IPS DF 19.7 (cell line): ENCODE results near the gene PBX4.
"Not testable (repeated sequence)": the region's sequence is repeated elsewhere in the genome, so short reads cannot be mapped to it uniquely, and the experiment has no call there.

Source experiments
- DNase-seq: peaks from one replicate; pipeline ENCODE4 v3.0.0-alpha.2; 2013; ENCODE audit warnings: low read depth, low spot score

PBX4 gene

DNA sequence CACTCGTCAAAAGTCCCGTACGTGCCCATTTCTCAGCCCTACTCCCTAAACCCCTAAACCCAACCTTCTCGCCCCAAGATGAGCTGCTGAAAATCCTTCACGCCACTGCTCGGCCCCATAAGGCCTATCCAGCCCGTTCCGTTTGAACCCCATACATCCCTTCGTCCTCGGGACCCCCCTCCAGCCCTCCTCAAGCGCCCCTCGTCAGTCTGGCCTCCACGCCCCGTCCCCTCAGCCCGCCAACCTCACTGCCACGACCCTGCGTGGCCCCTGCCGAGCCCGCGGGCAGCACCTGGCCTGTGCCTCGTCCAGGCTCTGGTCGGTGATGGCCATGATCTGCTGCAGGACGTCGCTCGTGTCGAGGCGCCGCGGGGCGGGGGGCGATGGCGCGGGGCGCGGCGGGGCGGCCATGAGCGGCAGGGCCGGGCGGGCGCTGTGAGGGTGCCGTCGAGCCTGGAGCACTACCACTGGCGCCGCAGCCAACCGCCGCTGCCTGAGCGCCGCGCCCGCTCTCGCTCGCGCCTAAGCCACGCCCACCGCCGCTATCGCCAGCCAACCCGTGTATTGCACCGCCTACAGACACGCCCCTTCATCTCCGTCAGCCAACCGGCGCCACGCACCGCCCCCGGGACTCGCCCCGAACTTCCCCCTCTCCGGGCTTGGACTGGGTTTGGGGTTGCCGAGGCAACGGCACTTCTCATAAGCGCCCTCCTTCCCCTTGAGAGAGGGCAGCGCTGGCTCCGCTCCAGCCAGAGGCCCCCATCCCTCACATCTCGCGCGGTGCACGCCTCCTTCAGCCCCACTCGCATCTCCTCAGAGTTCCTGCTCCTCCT is at the start of gene PBX4:
Gene PBX4 (minus strand): TSS at position 469 of the 833 bp plus-strand sequence. CDS start 58 bp downstream, at position 411.
- DNase-seq = peak; percentile 86

DNA sequence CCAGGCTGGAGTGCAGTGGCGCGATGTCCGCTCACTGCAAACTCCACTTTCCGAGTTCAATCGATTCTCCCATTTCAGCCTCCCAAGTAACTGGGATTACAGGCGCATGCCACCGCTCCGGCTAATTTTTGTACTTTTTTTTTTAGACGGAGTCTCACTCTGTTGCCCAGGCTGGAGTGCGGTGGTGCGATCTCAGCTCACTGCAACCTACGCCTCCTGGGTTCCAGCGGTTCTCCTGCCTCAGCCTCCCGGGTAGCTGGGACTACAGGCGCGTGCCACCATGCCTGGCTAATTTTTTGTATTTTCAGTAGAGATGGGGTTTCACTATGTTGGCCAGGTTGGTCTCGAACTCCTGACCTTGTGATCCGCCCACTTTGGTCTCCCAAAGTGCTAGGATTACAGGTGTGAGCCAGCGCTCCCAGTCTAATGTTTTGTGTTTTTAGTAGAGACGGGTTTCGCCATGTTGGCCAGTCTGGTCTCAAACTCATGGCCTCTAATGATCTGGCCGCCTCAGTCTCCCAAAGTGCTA is 47.0 kb upstream of the PBX4 start:
- DNase-seq = not testable (repeated sequence)

- peak; percentile 89 for DNase-seq
These were observed 45.0 kb upstream of the PBX4 start, which contains the start of gene ATP13A1 for GRCh38 chr19:19663256-19664120. Gene ATP13A1, minus strand, starts transcription at chr19:19663676. Its CDS starts 10 bp downstream, at chr19:19663666.

GRCh38 chr19:19662871-19663255 is 44.4 kb upstream of the PBX4 start:
- DNase-seq = no peak

GRCh38 chr19:19662344-19662743 is 43.9 kb upstream of the PBX4 start:
- no peak for DNase-seq

DNA sequence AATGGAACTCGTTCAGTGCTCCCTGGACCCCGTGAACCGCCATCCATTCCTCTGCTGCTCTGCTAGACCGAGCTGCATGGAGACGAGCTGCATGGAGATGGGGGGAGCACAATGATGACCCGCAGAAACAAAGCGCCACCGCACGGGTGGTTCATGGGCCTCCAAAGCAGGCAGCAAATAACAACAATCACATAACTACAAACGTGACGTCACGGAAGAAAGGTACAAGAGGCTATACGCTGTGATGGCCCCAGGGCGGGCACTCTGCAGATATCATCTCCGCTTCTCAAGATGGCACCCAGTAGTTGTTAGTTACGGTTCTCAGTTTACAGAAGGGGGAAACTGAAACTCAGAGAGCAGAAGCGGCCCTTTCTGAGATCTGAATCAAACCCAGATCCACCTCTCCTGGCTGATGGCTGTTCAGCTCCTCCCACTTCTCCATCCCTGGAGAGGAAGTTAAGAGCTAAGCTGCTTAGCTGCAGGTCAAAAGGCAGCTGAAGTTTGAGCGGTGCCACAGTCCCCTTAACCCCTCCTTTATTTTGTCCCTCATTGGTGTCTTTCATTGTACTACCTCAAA is 43.3 kb upstream of the PBX4 start:
- DNase-seq = no peak

- DNase-seq = no peak
These were observed 42.7 kb upstream of the PBX4 start for GRCh38 chr19:19661141-19661674.

GRCh38 chr19:19659646-19660245 is 41.3 kb upstream of the PBX4 start:
- DNase-seq = no peak

DNA sequence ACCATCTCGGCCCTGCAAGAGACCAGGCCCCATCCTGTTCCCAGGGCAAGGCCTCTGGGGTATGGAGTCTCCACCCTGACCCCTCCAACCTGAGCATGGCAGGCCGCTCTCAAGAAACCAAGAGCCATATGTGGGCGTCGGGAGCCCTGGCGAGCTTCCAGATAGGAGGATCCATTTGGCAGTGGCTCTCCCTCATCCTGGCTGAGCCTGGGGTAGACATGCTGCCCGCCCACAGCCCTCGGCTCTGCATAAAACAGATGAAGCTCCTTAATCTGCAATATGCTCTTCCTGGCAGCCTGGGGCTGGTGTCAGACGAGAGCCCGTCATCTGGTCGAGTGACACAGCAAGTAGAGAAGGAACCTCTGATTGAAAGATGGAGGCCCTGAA is 38.9 kb upstream of the PBX4 start:
- DNase-seq = no peak

GRCh38 chr19:19656451-19657396 is 38.2 kb upstream of the PBX4 start:
- no peak for DNase-seq

GRCh38 chr19:19655641-19656343 is 37.3 kb upstream of the PBX4 start:
- DNase-seq = no peak

- no peak for DNase-seq
These were observed 36.6 kb upstream of the PBX4 start for GRCh38 chr19:19655051-19655594.

GRCh38 chr19:19654441-19654840 is 36.0 kb upstream of the PBX4 start:
- no peak for DNase-seq

DNA sequence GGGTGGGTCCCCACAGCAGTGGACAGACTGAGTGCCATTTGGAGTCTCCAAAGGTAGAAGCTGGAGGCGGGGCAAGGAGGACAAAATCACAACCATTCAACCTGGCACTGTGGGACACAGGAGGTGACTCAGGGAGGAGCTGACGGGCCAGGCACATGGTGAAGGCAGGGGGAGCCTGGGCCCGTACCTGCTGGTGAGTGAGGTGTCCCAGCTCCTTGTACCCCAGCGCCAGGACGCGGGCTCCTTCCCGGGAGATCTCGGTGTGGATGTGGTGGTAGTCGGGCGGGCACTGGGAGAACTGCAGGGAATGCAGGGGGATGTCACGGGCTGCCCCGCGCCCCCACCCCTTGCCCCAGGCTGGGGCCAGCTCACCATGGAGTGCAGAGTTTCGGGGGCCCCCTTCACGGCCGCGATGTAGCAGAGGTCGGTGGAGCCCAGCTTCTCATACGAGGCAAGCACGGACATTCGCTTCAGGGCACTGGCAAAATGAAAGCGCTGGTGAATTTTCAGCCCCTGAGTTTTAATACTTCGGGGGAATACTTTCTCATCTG is 35.2 kb upstream of the PBX4 start:
- no peak for DNase-seq

DNA sequence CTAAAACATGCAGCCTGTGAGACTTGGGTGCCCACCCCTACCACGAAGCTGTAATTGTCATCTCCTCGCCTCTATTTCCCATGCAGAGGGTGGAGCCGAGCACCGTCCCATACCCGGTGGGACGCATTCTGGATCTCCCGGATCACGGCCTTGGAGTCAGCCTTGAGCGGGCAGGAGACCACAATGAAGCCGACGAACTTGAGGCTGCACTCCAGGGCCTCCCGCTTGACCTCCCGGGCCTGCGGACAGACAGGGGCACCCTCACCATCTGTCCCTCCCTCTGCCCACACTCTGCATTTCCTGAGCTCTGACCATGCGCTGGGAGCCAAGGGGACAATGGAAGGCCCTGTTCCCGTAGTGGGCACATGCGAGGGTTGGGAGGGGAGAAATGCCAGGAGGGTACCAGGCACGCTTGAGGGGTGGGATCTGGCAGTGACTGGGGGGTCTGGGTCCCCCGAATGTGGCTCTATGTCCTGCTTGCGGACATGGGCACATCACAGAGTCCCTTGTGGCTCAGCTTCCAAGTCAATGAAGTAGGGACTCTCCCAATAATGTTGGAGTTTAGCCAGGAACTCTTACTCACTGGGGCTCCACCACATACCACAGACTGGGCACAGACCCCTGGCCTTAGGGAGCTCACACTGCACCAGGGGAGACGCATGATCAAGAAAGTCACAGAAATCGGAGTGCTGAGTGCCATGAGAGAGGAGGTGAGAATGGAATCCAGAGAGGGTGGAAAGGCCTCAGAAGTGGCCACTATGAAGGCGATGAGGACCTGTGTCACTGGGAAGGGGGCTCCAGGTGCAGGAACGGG is 34.2 kb upstream of the PBX4 start:
- DNase-seq = no peak

DNA sequence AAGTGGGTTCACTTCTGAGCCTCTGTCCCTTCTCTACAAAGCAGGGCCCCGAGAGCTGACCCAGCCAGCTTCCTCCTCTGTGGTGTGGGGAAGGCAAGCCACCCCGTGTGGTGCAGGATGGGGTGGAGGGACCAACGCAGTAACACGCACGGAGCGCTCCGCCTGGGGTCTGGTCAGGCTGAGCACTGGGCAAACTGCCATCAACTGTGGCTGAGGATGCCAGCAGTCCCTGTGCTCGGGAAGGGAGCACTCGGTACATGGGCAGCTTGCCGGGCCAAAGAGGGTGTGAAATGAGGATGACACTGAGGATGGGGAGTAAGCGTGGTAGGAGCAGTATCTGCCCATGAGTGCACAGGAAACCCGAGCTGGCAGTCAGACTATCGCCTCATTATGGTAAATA is 32.6 kb upstream of the PBX4 start:
- no peak for DNase-seq

DNA sequence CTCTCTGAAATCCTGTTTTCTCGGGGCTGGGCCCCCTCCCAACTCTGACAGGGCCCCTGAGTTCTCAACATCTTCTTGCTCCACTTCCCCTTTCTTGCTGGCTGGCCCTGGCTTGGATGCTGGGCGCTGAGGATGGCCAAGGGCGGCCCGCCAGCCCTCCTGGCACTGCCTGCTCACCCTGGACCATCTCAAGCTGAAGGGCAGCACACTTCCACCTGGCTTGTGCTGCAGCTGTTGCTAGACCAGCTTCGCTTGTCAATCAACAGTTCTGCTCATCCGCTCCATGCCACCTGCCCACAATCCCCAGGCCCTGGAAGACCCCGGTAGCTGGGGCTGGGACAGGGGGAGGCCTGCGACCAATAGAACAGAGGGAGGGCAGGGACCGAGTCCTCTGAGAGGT is 31.8 kb upstream of the PBX4 start:
- no peak for DNase-seq

- DNase-seq = no peak
These were observed 31.1 kb upstream of the PBX4 start for GRCh38 chr19:19649580-19649995.
